ENCODE measurements around the gene ZNHIT1. TPM values are rescaled to one million over a fixed set of nuclear protein-coding genes. Genes with fewer than 3 reads are reported as not detected.

Gene ZNHIT1
- total and polyA plus RNA-seq, 2 of the 8 experiments (the other 6 are each of a cell fraction or from before 2014, with no cell fraction given): 38.2 to 61.7 TPM

- 0 out of 7 replicates have a peak, but pooled peaks cover 0 to 2% (median 0%) of the 10 kb centered on the region in 4 experiments for H3K27me3 ChIP-seq (replicated peaks in 1 of 4; ENCODE audit: control insufficient read depth in 3 of 4, extremely low read depth in 1 of 4, insufficient read depth in 3 of 4, low read length in 3 of 4)
- no peak overlapping the region for H3K4me3 ChIP-seq (ENCODE audit: extremely low read depth in 1 of 4, insufficient read depth in 2 of 4, low read depth in 3 of 4, low read length in 4 of 4)
- H4K20me1 ChIP-seq (replicated peaks in 1 of 2; ENCODE audit: control insufficient read depth in 1 of 2, insufficient read depth in 2 of 2, low read length in 2 of 2): no peaks in the 10 kb centered on the region
- no peak overlapping the region for H2BK5ac ChIP-seq (ENCODE audit: low read depth, low read length)
- H2BK120ac ChIP-seq (replicated peaks; ENCODE audit: low read depth, low read length): no peak overlapping the region
- POLR2A ChIA-PET (ENCODE audit: partially characterized antibody): interaction anchor here (0.6 to 1.1 kb wide), 2 partner anchors 20 kb away, joined by 3 to 5 read pairs; no protein-coding TSS in a partner anchor
- H3K14ac ChIP-seq (ENCODE audit: insufficient read length): no peak overlapping the region
- no peak overlapping the region for H3K18ac ChIP-seq (ENCODE audit: extremely low read depth, low read length)
- no peaks in the 10 kb centered on the region for H3K9me3 ChIP-seq (ENCODE audit: insufficient read depth in 2 of 2, low read depth in 1 of 2, low read length in 1 of 2)
- H2BK15ac ChIP-seq (ENCODE audit: low read length): no peak overlapping the region
- H3K27ac ChIP-seq (ENCODE audit: low read depth, low read length): no peak overlapping the region
- FAIRE-seq: no peak
- no peak overlapping the region for H3K4me2 ChIP-seq (ENCODE audit: insufficient read depth in 1 of 2, low read depth in 2 of 2, low read length in 2 of 2)
- peaks cover 0 to 2% (median under 1%) of the 10 kb centered on the region in 4 experiments; a peak in 3 of 7 replicates for H3K4me1 ChIP-seq (replicated peaks in 1 of 4; ENCODE audit: control insufficient read depth in 3 of 4, insufficient read depth in 4 of 4, low read length in 3 of 4)
- CTCF ChIA-PET (ENCODE audit: partially characterized antibody): interaction anchor here (0.6 to 1.7 kb wide), 7 partner anchors 8 to 96 kb away, joined by 3 to 6 read pairs (median 4); no protein-coding TSS in a partner anchor
- H2BK20ac ChIP-seq (ENCODE audit: low read length): no peak overlapping the region
- H3K79me2 ChIP-seq (ENCODE audit: control insufficient read depth in 1 of 2, insufficient read depth in 2 of 2, low read length in 2 of 2): no peaks in the 10 kb centered on the region
- 88% methylated on average over 4 of the region's 4 CpGs; no CpG with 5 or more reads in 1 of the 2 experiments for WGBS, 2 experiments (ENCODE audit: extremely low coverage in 1 of 2, insufficient coverage in 1 of 2, insufficient read length in 1 of 2, insufficient replicate concordance in 2 of 2, low coverage in 1 of 2, low lambda C conversion rate in 2 of 2, missing lambda C conversion rate in 1 of 2)
- H3K9ac ChIP-seq (replicated peaks in 1 of 4; ENCODE audit: extremely low read depth in 1 of 4, low read depth in 3 of 4, low read length in 3 of 4): no peak overlapping the region
- no peak for DNase-seq (ENCODE audit: low read depth in 1 of 2, low spot score in 2 of 2)
- H2AK5ac ChIP-seq (ENCODE audit: low read depth, low read length): no peak overlapping the region
- no peaks in the 10 kb centered on the region for H3K79me1 ChIP-seq (ENCODE audit: low read depth, low read length)
- no peak overlapping the region for H4K5ac ChIP-seq (ENCODE audit: insufficient read length, low read depth, low read length)
- no peak overlapping the region for H4K8ac ChIP-seq (ENCODE audit: extremely low read depth, insufficient read depth, low read length)
- H3K4ac ChIP-seq (replicated peaks; ENCODE audit: insufficient read length, low read depth, low read length): no peak overlapping the region
- H3K56ac ChIP-seq (replicated peaks; ENCODE audit: insufficient read length, low read depth, low read length): no peak overlapping the region
- no peak overlapping the region for H2AFZ ChIP-seq (ENCODE audit: low read length)
- H2BK12ac ChIP-seq (ENCODE audit: low read depth, low read length): no peak overlapping the region
- H3K23me2 ChIP-seq (ENCODE audit: low read depth, low read length): no peaks in the 10 kb centered on the region
- no peaks in the 10 kb centered on the region for H3K36me3 ChIP-seq (ENCODE audit: control insufficient read depth in 2 of 4, insufficient read depth in 4 of 4, low read length in 3 of 4)
- no peak overlapping the region for H4K91ac ChIP-seq (replicated peaks; ENCODE audit: insufficient read length, low read length)
- no peak overlapping the region for H3K23ac ChIP-seq (ENCODE audit: insufficient read length)
- TF ChIP-seq KDM5A (IDR thresholded peaks at IDR 0.05; ENCODE audit: low read length) (no peak), SAP30 (IDR thresholded peaks at IDR 0.05; ENCODE audit: insufficient read depth, insufficient replicate concordance, low read length) (no peak), TEAD4 (IDR thresholded peaks at IDR 0.05; ENCODE audit: low read depth, low read length) (no peak), SP1 (IDR thresholded peaks at IDR 0.05; ENCODE audit: low read depth, low read length) (no peak), RBBP5 (IDR thresholded peaks at IDR 0.05; ENCODE audit: borderline replicate concordance, low read depth, low read length) (no peak), TAF1 (IDR thresholded peaks at IDR 0.05; ENCODE audit: low read depth, low read length) (no peak), JUN (IDR thresholded peaks at IDR 0.05; ENCODE audit: low read depth, low read length) (no peak), CREB1 (IDR thresholded peaks at IDR 0.05) (no peak), JUND (IDR thresholded peaks at IDR 0.05; ENCODE audit: low read length) (no peak), EP300 (IDR thresholded peaks at IDR 0.05; ENCODE audit: borderline replicate concordance in 1 of 2, low read depth in 2 of 2, low read length in 2 of 2) (no peak), YY1 (IDR thresholded peaks at IDR 0.05; ENCODE audit: low read depth, low read length) (no peak), KDM4A (IDR thresholded peaks at IDR 0.05; ENCODE audit: low read depth, low read length, severe bottlenecking) (no peak), GTF2F1 (IDR thresholded peaks at IDR 0.05; ENCODE audit: borderline replicate concordance, low read depth, low read length) (no peak), KDM1A (IDR thresholded peaks at IDR 0.05; ENCODE audit: borderline replicate concordance, low read length) (no peak)
These were observed 31.0 kb upstream of the ZNHIT1 start for GRCh38 chr7:101186844-101187428.
